ENCODE measurements around the gene MTERF1. TPM values are rescaled to one million over a fixed set of nuclear protein-coding genes. Genes with fewer than 3 reads are reported as not detected.

Gene MTERF1
- total RNA-seq, 2 experiments from 2014 or later: 15.9 to 16.9 TPM

Other genes starting within 250 kb of the MTERF1 start
- gene AKAP9, start 60.2 kb upstream of the MTERF1 start, total RNA-seq: 10 to 100 TPM; 24.8 to 28.4 TPM